Uterus (tissue), 4 donors: ENCODE data around the gene IFT52. TPM values are rescaled to one million over a fixed set of nuclear protein-coding genes. Genes with fewer than 3 reads are reported as not detected.

Source experiments
- DNase-seq, 2 donors: peaks; one replicate each; pipeline ENCODE4 v3.0.0-alpha.2; 2019 to 2020
- H3K27ac ChIP-seq, 2 donors: fragments of 200-600 bp; sonication (generic); 1 replicate in 1 of 2; 2 replicates in 1 of 2; pipeline ENCODE4 v1.5.1; 2016 to 2018
- H3K27me3 ChIP-seq, 2 donors: fragments of 200-600 bp; sonication (generic); one replicate each; pipeline ENCODE4 v1.5.1; 2018 to 2019; ENCODE audit warnings: control low read depth in 1 of 2
- H3K36me3 ChIP-seq, 2 donors: fragments of 200-600 bp; sonication (generic); one replicate each; pipeline ENCODE4 v1.5.1; 2019; ENCODE audit warnings: control low read depth in 1 of 2
- H3K4me1 ChIP-seq, 2 donors: fragments of 200-600 bp; sonication (generic); one replicate each; pipeline ENCODE4 v1.5.1; 2018 to 2019; ENCODE audit warnings: control low read depth in 1 of 2
- H3K4me3 ChIP-seq, 2 donors: fragments of 200-600 bp; sonication (generic); 1 replicate in 1 of 2; 2 replicates in 1 of 2; pipeline ENCODE4 v1.5.1; 2018 to 2019; ENCODE audit warnings: mild to moderate bottlenecking in 1 of 2
- H3K9me3 ChIP-seq, 2 donors: fragments of 200-600 bp; sonication (generic); one replicate each; pipeline ENCODE4 v1.5.1; 2019; ENCODE audit warnings: control low read depth in 1 of 2
- CTCF ChIP-seq, 4 experiments: fragments of 200-600 bp in 2 of 4; fragments of 450-650 bp in 2 of 4; sonication (generic) in 2 of 4; IDR thresholded peaks; one replicate each; pipeline ENCODE4 v1.5.1; 2016 to 2019; ENCODE audit warnings: antibody characterized with exemption in 4 of 4, mild to moderate bottlenecking in 2 of 4, moderate library complexity in 1 of 4
- POLR2A ChIP-seq, 2 donors: fragments of 450-650 bp; IDR thresholded peaks; one replicate each; pipeline ENCODE4 v1.6.1; 2016; ENCODE audit warnings: antibody characterized with exemption in 2 of 2, mild to moderate bottlenecking in 1 of 2, moderate library complexity in 1 of 2
- intact Hi-C: fragments of 100-400 bp; cut with DNase I; formaldehyde crosslinking; loops from one replicate; pipeline ENCODE4 v1.15.1; 2023; ENCODE audit warnings: low total_unique reads
- total RNA-seq, 4 donors: library from RNA; depleted of rRNA in 3 of 4; stranded (reverse); fragments of >200 nt in 3 of 4; gene quantifications; one replicate each; pipeline versions ENCODE4 v1.1.0 to v1.2.4, GENCODE V29; 2014 to 2023
- donor health status: DM: yes; HTN: yes; CAD: no.

IFT52 gene
- total RNA-seq, 4 donors from 2014 or later, result 39.1 to 64.0 (median 43.0) TPM

GRCh38 chr20:43690943-43691598 lies 100.3 kb downstream of the IFT52 start:
- no peak for DNase-seq
- no peaks in the 10 kb centered on the region for H3K9me3 ChIP-seq
- intact Hi-C loops, result no loop called here
- H3K4me3 ChIP-seq, result no peak overlapping the region
- no peaks in the 10 kb centered on the region for H3K36me3 ChIP-seq
- H3K27me3 ChIP-seq, result no peaks in the 10 kb centered on the region
- TF ChIP-seq CTCF (IDR thresholded peaks at IDR 0.05) (no peak), POLR2A (IDR thresholded peaks at IDR 0.05) (no peak)
- H3K4me1 ChIP-seq, result no peaks in the 10 kb centered on the region
- H3K27ac ChIP-seq, result no peak overlapping the region

GRCh38 chr20:43691928-43692524 lies 101.3 kb downstream of the IFT52 start:
- Histone ChIP-seq H3K36me3 (no peaks in the 10 kb centered on the region), H3K27me3 (no peaks in the 10 kb centered on the region), H3K27ac (no peak overlapping the region), H3K4me1 (no peaks in the 10 kb centered on the region), H3K4me3 (no peak overlapping the region), H3K9me3 (no peaks in the 10 kb centered on the region)
- no peak for DNase-seq
- intact Hi-C loops, result no loop called here
- TF ChIP-seq CTCF (IDR thresholded peaks at IDR 0.05) (no peak), POLR2A (IDR thresholded peaks at IDR 0.05) (no peak)

GRCh38 chr20:43694763-43695162 lies 104.0 kb downstream of the IFT52 start:
- no peaks in the 10 kb centered on the region for H3K36me3 ChIP-seq
- H3K9me3 ChIP-seq, result no peaks in the 10 kb centered on the region
- H3K4me3 ChIP-seq, result no peak overlapping the region
- H3K27ac ChIP-seq, result no peak overlapping the region
- no peaks in the 10 kb centered on the region for H3K4me1 ChIP-seq
- DNase-seq, result no peak
- intact Hi-C loops, result no loop called here
- H3K27me3 ChIP-seq, result no peaks in the 10 kb centered on the region
- TF ChIP-seq POLR2A (IDR thresholded peaks at IDR 0.05), result no peak
- no peak for TF ChIP-seq CTCF (IDR thresholded peaks at IDR 0.05)

GRCh38 chr20:43695571-43695970 lies 104.8 kb downstream of the IFT52 start:
- TF ChIP-seq CTCF (IDR thresholded peaks at IDR 0.05) (no peak), POLR2A (IDR thresholded peaks at IDR 0.05) (no peak)
- Histone ChIP-seq H3K27ac (no peak overlapping the region), H3K27me3 (no peaks in the 10 kb centered on the region), H3K9me3 (no peaks in the 10 kb centered on the region), H3K4me1 (no peaks in the 10 kb centered on the region), H3K4me3 (no peak overlapping the region), H3K36me3 (no peaks in the 10 kb centered on the region)
- intact Hi-C loops, result no loop called here
- DNase-seq, result no peak

Other genes with a start within 250 kb of the IFT52 start
- gene SRSF6, start 133.0 kb upstream of the IFT52 start, total RNA-seq, result 100 to 1,000 TPM in 3 of 4 donors, 10 to 100 TPM in 1; 60.3 to 153 (median 112) TPM
- 10 to 100 TPM; 19.0 to 30.0 (median 27.6) TPM for gene L3MBTL1, start 83.2 kb upstream of the IFT52 start, total RNA-seq
- 1 to 10 TPM in 2 of 4 donors, under 1 TPM in 1, not detected in 1; 0.77 to 5.9 (median 2.4) TPM for gene SGK2, start 31.9 kb upstream of the IFT52 start, total RNA-seq
- gene MYBL2, start 76.2 kb downstream of the IFT52 start, total RNA-seq, result 1 to 10 TPM in 1 of 4 donors, under 1 TPM in 1, not detected in 2; 0.29 to 5.2 TPM
- not detected for gene GTSF1L, start 136.1 kb downstream of the IFT52 start, total RNA-seq